Natural killer cell (primary cell): ENCODE measurements around the gene KCTD12. TPM values are rescaled to one million over a fixed set of nuclear protein-coding genes. Genes with fewer than 3 reads are reported as not detected.

Source experiments
- ATAC-seq, 3 donors: fragments of 150-1000 bp in 2 of 3; fragments of 200-7000 bp in 1 of 3; cut with Tn5 transposase; 1 replicate in 1 of 3; 2 replicates in 2 of 3; pipeline ENCODE4 v1.10.0; 2021; ENCODE audit warnings: mild to moderate bottlenecking in 2 of 3, moderate library complexity in 2 of 3
- DNase-seq, 2 donors: peaks; one replicate each; pipeline versions ENCODE4 v3.0.0 to v3.0.0-alpha.2; 2013 to 2021; ENCODE audit warnings: mixed read lengths in 1 of 2
- H3K27ac ChIP-seq: one replicate; pipeline ENCODE4 v1.5.1; 2013; ENCODE audit warnings: mild to moderate bottlenecking, low read length
- H3K27me3 ChIP-seq: one replicate; pipeline ENCODE4 v1.6.1; 2013; ENCODE audit warnings: low read length; ENCODE audit not compliant: control insufficient read depth, insufficient read depth
- H3K36me3 ChIP-seq: one replicate; pipeline ENCODE4 v1.6.1; 2013; ENCODE audit warnings: low read length; ENCODE audit not compliant: control insufficient read depth, insufficient read depth
- H3K4me1 ChIP-seq: one replicate; pipeline ENCODE4 v1.6.1; 2013; ENCODE audit warnings: low read length; ENCODE audit not compliant: control insufficient read depth, insufficient read depth
- H3K4me3 ChIP-seq: one replicate; pipeline ENCODE4 v1.5.1; 2013; ENCODE audit warnings: low read length
- H3K9me3 ChIP-seq: one replicate; pipeline ENCODE4 v1.6.1; 2013; ENCODE audit warnings: low read length; ENCODE audit not compliant: control insufficient read depth, insufficient read depth
- H3K27ac Mint-ChIP-seq, 2 donors: one replicate each; pipeline ENCODE4 v1.8.0; 2022; ENCODE audit warnings: mild to moderate bottlenecking in 2 of 2, mixed read lengths in 2 of 2, moderate library complexity in 1 of 2
- H3K27me3 Mint-ChIP-seq, 2 donors: one replicate each; pipeline ENCODE4 v1.8.0; 2022; ENCODE audit warnings: low read depth in 2 of 2, mixed read lengths in 2 of 2
- H3K36me3 Mint-ChIP-seq: one replicate; pipeline ENCODE4 v1.8.0; 2022; ENCODE audit warnings: mixed read lengths
- H3K4me1 Mint-ChIP-seq, 2 donors: one replicate each; pipeline ENCODE4 v1.8.0; 2022; ENCODE audit warnings: mixed read lengths in 2 of 2
- H3K4me3 Mint-ChIP-seq: one replicate; pipeline ENCODE4 v1.8.0; 2022; ENCODE audit warnings: mild to moderate bottlenecking, moderate library complexity, mixed read lengths
- H3K9me3 Mint-ChIP-seq, 2 donors: one replicate each; pipeline ENCODE4 v1.8.0; 2022; ENCODE audit warnings: mixed read lengths in 2 of 2
- CTCF ChIP-seq: fragments of 200-600 bp; IDR thresholded peaks from one replicate; pipeline ENCODE4 v1.8.0; 2022; ENCODE audit warnings: antibody characterized with exemption
- whole genome bisulfite sequencing: methylation state at CpG from one replicate; pipeline ENCODE4 v1.1.7; 2013; ENCODE audit warnings: missing lambda C conversion rate; ENCODE audit not compliant: insufficient coverage; 5-methylcytosine and 5-hydroxymethylcytosine counted together
- intact Hi-C: fragments of 100-400 bp; cut with micrococcal nuclease; formaldehyde crosslinking; loops from one replicate; pipeline ENCODE4 v1.14.2; 2022
- total RNA-seq, 4 donors: library from RNA; stranded (reverse); fragments of 120-200 nt in 1 of 4; gene quantifications; one replicate each; pipeline versions ENCODE4 v1.2.3 to v1.2.4, GENCODE V29; 2013 to 2022

The KCTD12 gene
- total RNA-seq, 3 donors from 2014 or later (not counting 1 experiment from before 2014, with no cell fraction given) = 2.4 to 6.0 (median 4.8) TPM

- Histone ChIP-seq H3K9me3 (no peaks in the 10 kb centered on the region), H3K4me3 (no peak overlapping the region), H3K4me1 (no peaks in the 10 kb centered on the region), H3K27me3 (no peaks in the 10 kb centered on the region), H3K27ac (no peak overlapping the region), H3K36me3 (no peaks in the 10 kb centered on the region)
- 89% methylated on average over 6 of the region's 8 CpGs for WGBS
- Mint-ChIP-seq H3K36me3 (no peaks in the 10 kb centered on the region), H3K4me1 (no peaks in the 10 kb centered on the region), H3K27me3 (peaks cover 12 to 16% of the 10 kb centered on the region in 2 donors), H3K27ac (no peak overlapping the region), H3K4me3 (no peak overlapping the region), H3K9me3 (no peaks in the 10 kb centered on the region)
- TF ChIP-seq CTCF = no peak
- ATAC-seq (no peak), DNase-seq (no peak)
- intact Hi-C loops = no loop called here
These were observed 52.7 kb downstream of the KCTD12 start for GRCh38 chr13:76833441-76833954.

- no peak for DNase-seq
- H3K4me1 ChIP-seq = no peaks in the 10 kb centered on the region
These were observed 53.8 kb downstream of the KCTD12 start for GRCh38 chr13:76832258-76832988.

GRCh38 chr13:76830805-76831204, 55.4 kb downstream of the KCTD12 start:
- 90% methylated on average over 10 of the region's 10 CpGs for WGBS
- Mint-ChIP-seq H3K27ac (no peak overlapping the region), H3K9me3 (no peaks in the 10 kb centered on the region), H3K36me3 (no peaks in the 10 kb centered on the region), H3K4me3 (no peak overlapping the region), H3K4me1 (no peaks in the 10 kb centered on the region), H3K27me3 (peaks cover 6 to 12% of the 10 kb centered on the region in 2 donors)
- DNase-seq = no peak
- no peak for ATAC-seq
- no peaks in the 10 kb centered on the region for H3K9me3 ChIP-seq
- no peaks in the 10 kb centered on the region for H3K4me1 ChIP-seq
- no peak overlapping the region for H3K4me3 ChIP-seq
- TF ChIP-seq CTCF = no peak
- H3K27me3 ChIP-seq = no peaks in the 10 kb centered on the region
- H3K36me3 ChIP-seq = no peaks in the 10 kb centered on the region
- no peak overlapping the region for H3K27ac ChIP-seq
- intact Hi-C loops = no loop called here

More at GRCh38 chr13:76832258-76832988, 53.8 kb downstream of the KCTD12 start:
- intact Hi-C loops = no loop called here
- H3K9me3 Mint-ChIP-seq = no peaks in the 10 kb centered on the region
- H3K27ac ChIP-seq = no peak overlapping the region
- no peak overlapping the region for H3K4me3 ChIP-seq
- no peak overlapping the region for H3K4me3 Mint-ChIP-seq
- H3K9me3 ChIP-seq = no peaks in the 10 kb centered on the region
- no peak for TF ChIP-seq CTCF
- no peaks in the 10 kb centered on the region for H3K36me3 Mint-ChIP-seq
- H3K4me1 Mint-ChIP-seq = no peaks in the 10 kb centered on the region
- 84% methylated on average over 7 of the region's 7 CpGs for WGBS
- ATAC-seq = no peak
- H3K27ac Mint-ChIP-seq = no peak overlapping the region
- peaks cover 12 to 16% of the 10 kb centered on the region in 2 donors for H3K27me3 Mint-ChIP-seq
- no peaks in the 10 kb centered on the region for H3K36me3 ChIP-seq
- H3K27me3 ChIP-seq = no peaks in the 10 kb centered on the region

Other genes with a start within 250 kb of the KCTD12 start
- gene ACOD1, start 62.1 kb upstream of the KCTD12 start, total RNA-seq = not detected
- gene CLN5, start 105.7 kb upstream of the KCTD12 start, total RNA-seq = 10 to 100 TPM; 12.0 to 14.4 (median 13.9) TPM
- 10 to 100 TPM; 57.1 to 61.9 (median 58.0) TPM for gene FBXL3, start 140.8 kb upstream of the KCTD12 start, total RNA-seq